Measurements from ENCODE around the gene MAN2B1. TPM values are rescaled to one million over a fixed set of nuclear protein-coding genes. Genes with fewer than 3 reads are reported as not detected.

Gene MAN2B1
- polyA plus RNA-seq, 3 donors, result 218 to 305 (median 295) TPM

DNA sequence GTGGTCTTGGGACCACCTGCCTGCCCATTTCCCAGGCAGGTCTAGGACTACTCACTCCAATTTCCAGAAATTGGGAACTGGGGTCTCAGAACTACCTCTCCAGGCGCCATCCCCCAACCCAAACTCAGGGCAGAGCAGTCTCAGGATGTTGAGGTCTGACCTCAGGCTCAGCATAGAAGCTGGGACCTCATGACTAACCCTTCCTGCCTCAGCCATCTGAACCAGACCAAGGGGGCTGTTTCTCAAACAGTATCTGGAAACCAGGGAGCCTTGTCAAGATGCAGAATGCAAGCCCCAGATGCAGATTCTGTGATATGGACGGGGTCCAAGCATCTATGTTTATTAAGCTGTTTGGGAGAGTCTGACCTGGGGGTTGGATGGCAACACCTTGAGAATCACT, 28.6 kb upstream of the MAN2B1 start:
- Histone ChIP-seq H3K9me3 (replicated peaks in 1 of 2; ENCODE audit: control insufficient read depth in 1 of 2, insufficient read depth in 1 of 2, low read length in 2 of 2) (no peaks in the 10 kb centered on the region), H3K9ac (ENCODE audit: insufficient read depth, low read length, poor library complexity, severe bottlenecking) (no peak overlapping the region), H4K20me1 (ENCODE audit: insufficient read depth, low read length) (no peaks in the 10 kb centered on the region), H3K36me3 (replicated peaks in 1 of 2; ENCODE audit: control insufficient read depth in 1 of 2, insufficient read depth in 2 of 2, low read length in 2 of 2) (peaks cover 0 to 4% of the 10 kb centered on the region in 2 donors), H3K27me3 (ENCODE audit: control insufficient read depth in 2 of 2, insufficient read depth in 2 of 2, low read length in 2 of 2) (no peaks in the 10 kb centered on the region), H3K4me1 (ENCODE audit: control insufficient read depth in 1 of 2, insufficient read depth in 2 of 2, low read length in 2 of 2) (peaks cover 29 to 32% of the 10 kb centered on the region in 2 donors), H2AFZ (ENCODE audit: insufficient read depth, low read depth, low read length, poor library complexity, severe bottlenecking) (peak overlapping the region; percentile 97), H3K27ac (ENCODE audit: low read depth in 1 of 2, low read length in 2 of 2) (no peak overlapping the region), H3K79me2 (ENCODE audit: insufficient read depth, low read length) (no peaks in the 10 kb centered on the region), H3K4me3 (replicated peaks in 1 of 3; ENCODE audit: low read depth in 2 of 3, low read length in 3 of 3) (no peak overlapping the region), H3K4me2 (replicated peaks; ENCODE audit: extremely low read depth, low read length, poor library complexity, severe bottlenecking) (no peak overlapping the region)
- Mint-ChIP-seq H3K9me3 (no peaks in the 10 kb centered on the region), H3K4me1 (peaks cover 20% of the 10 kb centered on the region), H3K36me3 (peaks cover 5 to 11% of the 10 kb centered on the region in 2 donors), H3K27ac (peak overlapping the region in 1 of 7 donors; percentile 26), H3K27me3 (ENCODE audit: low read depth in 3 of 3) (peaks cover 0 to 1% (median 0%) of the 10 kb centered on the region in 3 donors), H3K4me3 (no peak overlapping the region)
- TF ChIP-seq CTCF (IDR thresholded peaks at IDR 0.05), result no peak
- intact Hi-C loops (cut with micrococcal nuclease), result no loop called here
- 45% methylated on average over 2 of the region's 2 CpGs for WGBS (ENCODE audit: insufficient coverage)
- DNase-seq, result no peak

- Mint-ChIP-seq H3K4me1 (peaks cover 19% of the 10 kb centered on the region), H3K4me3 (no peak overlapping the region), H3K27me3 (ENCODE audit: low read depth in 3 of 3) (peaks cover 0 to 1% (median 0%) of the 10 kb centered on the region in 3 donors), H3K36me3 (peaks cover 4 to 6% of the 10 kb centered on the region in 2 donors), H3K27ac (peak overlapping the region in 1 of 7 donors; percentile 40), H3K9me3 (no peaks in the 10 kb centered on the region)
- no peak overlapping the region for H3K4me3 ChIP-seq (replicated peaks in 1 of 3; ENCODE audit: low read depth in 2 of 3, low read length in 3 of 3)
- H3K27me3 ChIP-seq (ENCODE audit: control insufficient read depth in 2 of 2, insufficient read depth in 2 of 2, low read length in 2 of 2), result no peaks in the 10 kb centered on the region
- H3K9me3 ChIP-seq (replicated peaks in 1 of 2; ENCODE audit: control insufficient read depth in 1 of 2, insufficient read depth in 1 of 2, low read length in 2 of 2), result no peaks in the 10 kb centered on the region
- peaks cover 29 to 32% of the 10 kb centered on the region in 2 donors for H3K4me1 ChIP-seq (ENCODE audit: control insufficient read depth in 1 of 2, insufficient read depth in 2 of 2, low read length in 2 of 2)
- no peak for TF ChIP-seq CTCF (IDR thresholded peaks at IDR 0.05)
- H3K9ac ChIP-seq (ENCODE audit: insufficient read depth, low read length, poor library complexity, severe bottlenecking), result no peak overlapping the region
- no peak for DNase-seq
- intact Hi-C loops (cut with micrococcal nuclease), result no loop called here
- H2AFZ ChIP-seq (ENCODE audit: insufficient read depth, low read depth, low read length, poor library complexity, severe bottlenecking), result no peak overlapping the region
- H3K36me3 ChIP-seq (replicated peaks in 1 of 2; ENCODE audit: control insufficient read depth in 1 of 2, insufficient read depth in 2 of 2, low read length in 2 of 2), result no peaks in the 10 kb centered on the region
- WGBS (ENCODE audit: insufficient coverage), result 90% methylated on average over 16 of the region's 16 CpGs
- H4K20me1 ChIP-seq (ENCODE audit: insufficient read depth, low read length), result no peaks in the 10 kb centered on the region
- H3K27ac ChIP-seq (ENCODE audit: low read depth in 1 of 2, low read length in 2 of 2), result no peak overlapping the region
- no peaks in the 10 kb centered on the region for H3K79me2 ChIP-seq (ENCODE audit: insufficient read depth, low read length)
- H3K4me2 ChIP-seq (replicated peaks; ENCODE audit: extremely low read depth, low read length, poor library complexity, severe bottlenecking), result no peak overlapping the region
These were observed 28.1 kb upstream of the MAN2B1 start for GRCh38 chr19:12694641-12695040.

Data from CD14-positive monocyte (primary cell).